Measurements from ENCODE around the gene PLAGL1.

PLAGL1 gene

GRCh38 chr6:144008846-144009245, 787 bp upstream of the PLAGL1 start:
- DNase-seq = no peak

DNA sequence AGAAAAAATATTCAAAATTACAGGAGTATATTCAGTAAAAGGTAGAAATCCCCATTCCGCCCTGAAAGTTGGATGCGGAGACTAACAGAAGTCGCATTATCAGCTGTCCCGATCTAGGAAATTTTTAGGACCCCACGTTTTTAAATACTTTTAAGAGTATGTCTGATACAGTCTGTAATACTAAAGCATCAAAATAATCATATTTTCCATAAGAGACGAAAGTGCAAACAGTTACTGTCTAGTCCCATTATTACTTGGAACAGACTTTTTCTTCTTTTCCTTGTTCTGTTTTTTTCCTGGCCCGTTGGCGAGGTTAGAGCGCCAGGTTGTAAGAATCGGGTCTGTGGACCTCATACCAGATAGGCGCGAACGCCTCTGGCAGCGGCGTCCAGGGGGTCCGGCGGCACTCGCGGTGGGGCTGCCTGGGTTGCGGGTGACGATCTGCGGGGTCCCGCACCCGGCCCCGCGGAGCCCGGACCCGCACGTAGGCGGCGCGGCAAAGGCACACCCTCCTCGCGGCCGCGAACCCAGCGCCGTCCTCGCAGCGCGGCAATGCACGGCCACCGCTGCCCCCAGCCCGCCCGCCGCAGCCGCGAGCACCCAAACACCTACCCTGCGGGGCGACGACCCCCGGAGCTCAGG, 460 bp downstream of the PLAGL1 start:
- peak; percentile 16 for DNase-seq

DNA sequence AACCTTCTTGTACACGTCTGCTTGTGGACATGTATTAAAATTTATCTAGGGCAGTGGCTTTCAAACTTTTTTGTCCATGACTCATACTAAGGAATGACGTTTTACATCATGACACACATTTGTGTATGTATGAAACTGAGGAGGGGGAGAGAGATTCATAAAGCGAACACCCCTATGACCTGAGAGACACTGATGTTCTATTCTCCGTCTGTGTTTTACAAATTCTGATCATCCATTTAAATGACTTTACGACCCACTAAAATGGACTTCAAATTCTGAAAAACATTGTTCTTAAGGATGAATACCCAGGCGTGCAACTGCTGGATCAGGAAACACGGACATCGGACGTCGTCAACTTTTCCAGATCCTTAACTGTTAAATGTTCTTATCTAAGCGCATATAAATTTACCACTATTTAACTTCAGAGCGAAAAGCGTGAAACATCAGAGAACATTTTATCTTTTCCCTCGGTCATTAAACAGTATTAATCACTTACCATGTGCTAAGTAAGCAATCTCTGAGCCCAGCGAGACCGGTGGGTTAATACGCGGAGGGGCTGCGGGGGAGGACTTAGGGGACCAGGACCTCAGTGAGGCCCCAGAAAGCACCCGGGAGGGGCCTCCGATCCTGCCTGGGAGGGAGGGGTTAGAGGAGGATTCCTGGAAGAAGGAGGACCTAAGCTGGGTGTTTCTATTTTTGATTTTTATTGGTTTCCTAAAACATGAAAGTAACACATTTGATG, 1.2 kb downstream of the PLAGL1 start:
- DNase-seq = peak; percentile 81

- peak; percentile 74 for DNase-seq
Observed at GRCh38 chr6:143999406-143999805, 8.7 kb downstream of the PLAGL1 start.

- DNase-seq = no peak
Observed at GRCh38 chr6:143998686-143999085, 9.4 kb downstream of the PLAGL1 start.

DNA sequence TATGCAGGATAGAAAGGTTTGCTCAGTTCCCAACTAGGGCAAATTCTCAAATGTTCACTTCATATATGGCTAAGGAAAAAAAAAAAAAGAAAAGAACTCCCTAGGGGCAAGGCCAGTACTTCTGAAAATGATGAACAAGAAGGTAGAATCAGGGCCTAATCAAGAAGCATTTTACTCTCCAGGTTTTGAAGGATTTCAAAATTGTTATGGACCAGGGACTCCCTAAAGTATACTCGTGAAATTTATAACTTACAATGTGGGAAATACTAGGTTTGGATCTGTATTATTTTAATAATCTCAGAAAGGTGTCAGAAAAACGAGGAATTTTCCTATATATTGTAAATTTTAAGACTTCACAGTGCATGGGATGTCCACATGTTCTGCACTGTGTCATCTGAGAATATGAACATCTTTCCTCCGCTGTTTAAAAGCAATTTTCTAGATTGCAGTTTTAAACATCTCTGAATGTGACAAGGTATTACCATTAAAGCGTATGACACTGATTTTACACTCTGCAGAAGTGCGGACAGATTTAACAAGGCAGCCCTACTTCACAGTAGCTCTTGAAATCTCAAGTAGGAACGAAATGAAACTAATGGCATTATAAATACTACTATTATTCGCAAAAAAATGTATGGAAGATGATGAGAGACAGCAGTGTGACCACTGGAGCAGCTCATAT, 14.0 kb downstream of the PLAGL1 start:
- DNase-seq = no peak

DNA sequence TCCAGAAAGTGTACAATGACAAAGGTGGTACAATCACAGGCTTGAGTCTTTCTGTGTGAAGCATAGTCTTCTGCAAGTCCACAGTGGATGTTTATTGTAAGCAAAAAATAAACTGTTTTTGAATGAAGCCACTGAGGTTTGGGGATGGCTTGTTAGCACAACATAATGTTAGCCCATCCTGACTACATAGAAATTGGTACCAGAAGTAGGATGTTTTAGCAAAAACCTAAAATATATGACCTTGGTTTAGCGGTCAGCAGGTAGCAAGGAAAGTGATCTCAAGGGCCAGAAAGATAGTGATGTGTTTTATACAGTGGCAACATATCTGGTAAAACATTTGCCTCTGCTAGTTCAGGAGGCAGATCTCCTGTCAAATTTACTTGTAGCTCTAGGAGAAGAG, 15.8 kb downstream of the PLAGL1 start:
- DNase-seq = no peak

GRCh38 chr6:143986463-143987065, 21.5 kb downstream of the PLAGL1 start:
- no peak for DNase-seq

DNA sequence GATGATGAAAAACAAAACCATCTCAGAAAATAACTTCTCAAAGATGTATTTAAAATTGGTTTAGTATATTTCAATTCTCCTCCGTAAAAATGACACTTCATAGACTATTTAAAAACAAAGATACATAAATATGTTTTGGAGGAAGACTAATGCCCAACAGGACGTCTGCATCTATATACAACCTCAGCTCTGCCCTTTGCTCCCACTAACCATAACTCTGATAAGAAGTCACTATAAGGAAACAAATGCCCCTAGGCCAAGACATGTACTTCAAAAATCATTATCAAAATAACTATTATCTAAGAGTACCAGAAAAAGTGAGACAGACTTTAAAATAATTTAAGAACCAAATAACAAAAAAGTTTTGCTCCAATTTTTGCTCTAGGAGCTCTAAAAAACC, 23.4 kb downstream of the PLAGL1 start:
- no peak for DNase-seq

GRCh38 chr6:143982968-143983367, 25.1 kb downstream of the PLAGL1 start:
- DNase-seq = no peak

DNA sequence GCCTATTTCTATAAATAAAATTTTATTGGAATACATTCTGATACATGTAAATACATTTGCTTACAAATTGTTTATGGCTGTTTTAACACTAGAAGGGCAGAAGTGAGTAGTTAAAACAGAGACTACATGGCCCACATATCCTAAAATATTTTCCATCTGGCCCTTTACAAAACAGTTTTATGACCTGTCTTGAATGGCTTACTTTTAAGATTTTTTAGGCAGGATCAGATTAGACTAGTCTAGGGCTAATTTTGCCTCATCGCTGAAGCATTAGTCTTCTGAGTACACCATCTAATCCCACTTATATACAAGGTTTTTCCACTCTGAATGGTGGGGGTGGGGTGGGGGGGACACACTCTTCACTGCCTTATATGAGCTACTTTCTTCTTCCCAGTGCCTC, 27.1 kb downstream of the PLAGL1 start:
- DNase-seq = no peak

DNA sequence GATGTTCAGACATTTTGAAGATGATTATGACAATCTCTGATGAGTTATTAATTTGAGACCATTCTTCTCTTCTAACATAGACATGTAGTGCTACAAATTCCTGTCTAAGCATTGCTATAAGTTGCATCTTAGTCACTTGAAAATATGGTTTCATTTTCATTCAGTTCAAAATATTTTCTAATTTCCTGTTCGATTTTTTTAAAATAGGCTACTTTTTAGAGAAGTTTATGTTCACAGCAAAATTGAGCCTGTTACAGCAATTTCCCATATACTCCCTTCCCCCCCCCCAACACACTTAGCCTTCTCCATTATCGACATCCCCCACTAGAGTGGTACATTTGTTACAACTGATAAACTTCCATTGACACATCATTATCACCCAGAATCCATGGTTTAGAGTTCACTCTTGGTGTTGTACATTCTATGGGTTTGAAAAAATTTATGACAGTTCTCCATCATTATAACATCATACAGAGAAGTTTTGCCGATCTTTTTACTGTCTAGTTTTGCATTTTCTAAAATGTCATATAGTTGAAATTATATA, 31.2 kb downstream of the PLAGL1 start:
- no peak for DNase-seq

DNA sequence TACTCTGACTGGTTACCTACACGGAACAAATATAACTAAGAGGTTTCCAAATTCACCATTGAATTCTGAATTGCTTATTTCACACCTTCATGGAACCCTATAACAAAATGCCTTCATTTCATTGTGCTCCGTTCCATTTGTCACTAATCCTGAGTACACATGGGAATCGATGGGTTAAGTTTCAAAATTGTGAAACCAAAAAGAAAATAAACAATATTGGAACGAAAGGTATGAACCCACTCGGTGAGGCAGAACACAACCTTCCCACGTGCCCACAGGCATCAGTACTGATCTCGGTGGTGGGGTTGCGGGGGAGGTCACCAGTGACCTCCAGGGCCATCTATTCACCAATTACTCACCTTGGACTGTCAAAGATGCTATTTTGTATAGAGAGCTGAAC, 34.0 kb downstream of the PLAGL1 start:
- DNase-seq = no peak

GRCh38 chr6:143973097-143973966, 34.7 kb downstream of the PLAGL1 start:
- DNase-seq = no peak

GRCh38 chr6:143971482-143972205, 36.4 kb downstream of the PLAGL1 start:
- peak; percentile 7 for DNase-seq

DNA sequence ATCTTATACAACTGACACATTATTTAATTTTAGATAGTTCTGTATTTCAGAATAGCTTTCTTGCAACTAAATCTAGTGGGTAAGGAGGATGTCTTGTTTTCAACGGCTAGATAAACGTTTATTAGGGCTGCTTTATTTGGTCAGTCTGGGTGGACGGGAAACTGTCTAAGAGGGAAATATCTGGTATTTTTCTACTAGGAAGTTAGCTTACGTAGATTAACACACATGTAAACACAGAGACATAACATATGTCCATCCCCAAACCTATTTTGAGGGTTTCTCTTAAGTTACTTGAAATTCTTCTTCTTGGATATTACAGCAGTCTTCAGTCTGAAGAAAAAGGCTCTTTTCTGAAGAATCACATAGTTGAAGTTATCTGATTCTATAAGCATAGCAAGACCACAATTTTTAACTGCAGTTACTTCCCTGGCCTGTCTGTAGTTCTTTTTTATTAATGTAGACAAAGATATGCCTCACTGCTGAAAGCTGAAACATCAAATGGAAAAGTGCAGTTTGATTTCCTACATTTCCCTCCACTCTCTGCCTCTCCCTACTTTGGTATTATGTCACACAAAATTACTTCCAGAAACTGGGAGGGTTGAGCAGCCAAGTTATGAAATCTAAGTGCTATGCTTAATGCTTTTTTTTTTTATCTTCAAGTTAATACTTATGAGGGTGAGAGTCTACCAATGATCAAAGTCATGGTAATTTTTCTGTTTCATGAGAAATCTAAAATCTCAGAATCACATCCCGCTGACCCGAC, 37.4 kb downstream of the PLAGL1 start:
- DNase-seq = no peak

- DNase-seq = no peak
Observed at GRCh38 chr6:143969077-143969476, 39.0 kb downstream of the PLAGL1 start.

DNA sequence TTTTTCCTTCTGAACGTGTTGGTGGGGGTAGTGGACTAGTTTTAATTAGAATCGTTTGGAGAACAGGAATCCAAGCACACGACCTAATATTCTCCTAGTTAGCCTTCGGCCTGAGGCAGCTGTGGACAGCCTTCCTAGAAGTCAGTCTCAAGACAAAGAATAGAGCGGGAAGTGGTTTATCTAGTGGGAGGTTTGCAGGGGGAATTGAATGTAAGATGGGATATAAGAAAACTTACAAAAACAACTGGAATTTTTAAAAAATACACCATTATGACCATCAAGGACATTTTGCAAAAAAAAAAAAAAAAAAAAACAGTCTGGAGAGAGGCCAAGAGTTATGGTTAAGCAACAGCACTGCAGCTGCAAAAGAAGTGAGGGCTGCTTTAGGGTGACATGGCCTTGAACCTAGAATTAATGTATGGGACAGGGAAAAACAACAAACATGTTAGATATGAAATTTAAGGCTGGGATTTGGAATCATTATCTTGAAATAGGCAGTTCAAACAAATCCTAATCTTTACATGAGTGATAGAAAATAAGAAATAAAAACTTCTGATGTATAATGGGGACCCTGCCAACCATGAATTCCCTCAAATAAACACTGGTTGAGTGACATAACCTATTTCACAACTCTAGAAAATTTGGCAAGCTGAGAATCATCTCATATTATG, 40.2 kb downstream of the PLAGL1 start:
- no peak for DNase-seq

DNA sequence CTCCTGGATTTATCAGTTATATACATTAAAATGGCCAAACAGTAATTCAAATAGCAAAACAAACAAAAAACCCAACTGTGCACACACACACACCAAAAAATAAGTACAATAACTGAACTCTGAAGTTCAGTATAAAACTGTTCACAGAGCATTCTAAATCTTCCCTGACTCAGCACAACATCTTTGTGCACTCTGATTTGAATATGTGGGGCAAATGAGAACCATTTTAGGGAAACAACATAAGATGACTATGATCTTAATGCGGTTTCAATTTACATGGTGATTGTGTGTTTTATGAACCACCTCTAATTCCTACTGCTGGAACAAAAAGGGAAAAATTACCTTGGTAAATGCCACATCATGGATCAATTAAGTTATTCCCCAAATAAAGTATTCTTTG, 41.7 kb downstream of the PLAGL1 start:
- DNase-seq = no peak

Measured in fibroblast of skin of back (primary cell).